ENCODE data around the gene C19orf85.

C19orf85 gene

DNA sequence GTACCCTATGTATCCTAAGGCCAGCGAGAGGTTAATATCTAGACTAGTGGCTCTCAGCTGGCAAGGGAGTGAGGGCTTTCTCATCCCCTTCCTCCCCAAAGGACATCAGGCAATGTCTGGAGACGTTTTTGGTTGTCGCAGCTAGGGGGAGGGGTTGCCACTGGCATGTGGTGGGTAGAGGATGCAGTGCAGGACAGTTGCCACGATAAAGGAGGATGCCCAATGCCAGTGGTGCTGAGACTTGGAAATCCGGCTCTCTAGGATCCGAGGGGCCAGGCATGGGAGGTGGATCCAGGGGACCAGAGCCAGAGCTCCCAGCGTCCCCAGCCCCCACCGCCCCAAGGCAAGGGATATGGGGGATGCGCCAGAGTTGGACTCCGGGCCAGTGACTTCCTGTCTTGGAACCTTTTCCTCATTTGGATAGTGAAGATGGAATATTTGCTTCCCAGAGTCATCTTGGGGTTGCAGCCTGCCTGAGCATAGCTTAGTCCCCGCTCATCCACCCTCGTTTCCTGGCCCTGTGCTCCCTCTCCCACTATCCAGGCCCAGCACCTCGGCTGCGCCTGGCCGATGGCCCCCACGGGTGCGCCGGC is 28.6 kb upstream of the C19orf85 start:
- H3K27ac ChIP-seq (ENCODE audit: extremely low read depth, low read depth, low read length) = no peak overlapping the region
- no peaks in the 10 kb centered on the region for H3K4me1 ChIP-seq (ENCODE audit: control insufficient read depth, insufficient read depth, low read length)
- no peaks in the 10 kb centered on the region for H3K9me3 ChIP-seq (ENCODE audit: control insufficient read depth, insufficient read depth, low read depth, low read length)
- ChIA-PET POLR2A (no interaction called here), CTCF (interaction anchor here (4.4 kb wide), 1 partner anchor 11 kb away, joined by 28 read pairs; no protein-coding TSS in a partner anchor)
- no peak overlapping the region for H3K4me3 ChIP-seq (ENCODE audit: low read depth, low read length)
- H3K36me3 ChIP-seq (ENCODE audit: control insufficient read depth in 2 of 2, insufficient read depth in 1 of 2, low read length in 2 of 2) = no peaks in the 10 kb centered on the region
- no peak for TF ChIP-seq ZNF184 (tag by site-specific recombination; IDR thresholded peaks at IDR 0.05)
- no peak for TF ChIP-seq ZNF600 (tag by site-specific recombination; IDR thresholded peaks at IDR 0.05)
- no peak for TF ChIP-seq ZNF404 (tag by site-specific recombination; IDR thresholded peaks at IDR 0.05)
- TF ChIP-seq ZNF239 (tag by site-specific recombination; IDR thresholded peaks at IDR 0.05) = no peak
- no peak for TF ChIP-seq ZNF449 (tag by site-specific recombination; IDR thresholded peaks at IDR 0.05)
- TF ChIP-seq ZNF621 (tag by site-specific recombination; IDR thresholded peaks at IDR 0.05) = no peak
- TF ChIP-seq ZNF654 (tag by site-specific recombination; IDR thresholded peaks at IDR 0.05; ENCODE audit: low read depth) = no peak
- no peak for TF ChIP-seq ZNF768 (tag by site-specific recombination; IDR thresholded peaks at IDR 0.05)
- TF ChIP-seq ZNF133 (tag by site-specific recombination; IDR thresholded peaks at IDR 0.05) = no peak
- TF ChIP-seq, protein P1, sequence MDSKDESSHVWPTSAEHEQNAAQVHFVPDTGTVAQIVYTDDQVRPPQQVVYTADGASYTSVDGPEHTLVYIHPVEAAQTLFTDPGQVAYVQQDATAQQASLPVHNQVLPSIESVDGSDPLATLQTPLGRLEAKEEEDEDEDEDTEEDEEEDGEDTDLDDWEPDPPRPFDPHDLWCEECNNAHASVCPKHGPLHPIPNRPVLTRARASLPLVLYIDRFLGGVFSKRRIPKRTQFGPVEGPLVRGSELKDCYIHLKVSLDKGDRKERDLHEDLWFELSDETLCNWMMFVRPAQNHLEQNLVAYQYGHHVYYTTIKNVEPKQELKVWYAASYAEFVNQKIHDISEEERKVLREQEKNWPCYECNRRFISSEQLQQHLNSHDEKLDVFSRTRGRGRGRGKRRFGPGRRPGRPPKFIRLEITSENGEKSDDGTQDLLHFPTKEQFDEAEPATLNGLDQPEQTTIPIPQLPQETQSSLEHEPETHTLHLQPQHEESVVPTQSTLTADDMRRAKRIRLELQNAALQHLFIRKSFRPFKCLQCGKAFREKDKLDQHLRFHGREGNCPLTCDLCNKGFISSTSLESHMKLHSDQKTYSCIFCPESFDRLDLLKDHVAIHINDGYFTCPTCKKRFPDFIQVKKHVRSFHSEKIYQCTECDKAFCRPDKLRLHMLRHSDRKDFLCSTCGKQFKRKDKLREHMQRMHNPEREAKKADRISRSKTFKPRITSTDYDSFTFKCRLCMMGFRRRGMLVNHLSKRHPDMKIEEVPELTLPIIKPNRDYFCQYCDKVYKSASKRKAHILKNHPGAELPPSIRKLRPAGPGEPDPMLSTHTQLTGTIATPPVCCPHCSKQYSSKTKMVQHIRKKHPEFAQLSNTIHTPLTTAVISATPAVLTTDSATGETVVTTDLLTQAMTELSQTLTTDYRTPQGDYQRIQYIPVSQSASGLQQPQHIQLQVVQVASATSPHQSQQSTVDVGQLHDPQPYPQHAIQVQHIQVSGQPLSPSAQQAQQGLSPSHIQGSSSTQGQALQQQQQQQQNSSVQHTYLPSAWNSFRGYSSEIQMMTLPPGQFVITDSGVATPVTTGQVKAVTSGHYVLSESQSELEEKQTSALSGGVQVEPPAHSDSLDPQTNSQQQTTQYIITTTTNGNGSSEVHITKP (tag by site-specific recombination; IDR thresholded peaks at IDR 0.05) = no peak
- no peak for TF ChIP-seq ZNF10 (tag by site-specific recombination; IDR thresholded peaks at IDR 0.05)
- no peak for TF ChIP-seq ZNF174 (tag by site-specific recombination; IDR thresholded peaks at IDR 0.05)
- no peak for TF ChIP-seq ZBTB48 (tag by site-specific recombination; IDR thresholded peaks at IDR 0.05)
- no peak for TF ChIP-seq ZNF596 (tag by site-specific recombination; IDR thresholded peaks at IDR 0.05)
- no peak for TF ChIP-seq ZNF169 (tag by site-specific recombination; IDR thresholded peaks at IDR 0.05)
- no peak for TF ChIP-seq ZFP37 (tag by site-specific recombination; IDR thresholded peaks at IDR 0.05)
- TF ChIP-seq ZFP3 (tag by site-specific recombination; IDR thresholded peaks at IDR 0.05; ENCODE audit: low read depth) = no peak
- no peak for TF ChIP-seq ZNF48 (tag by site-specific recombination; IDR thresholded peaks at IDR 0.05)
- TF ChIP-seq KLF8 (tag by site-specific recombination; IDR thresholded peaks at IDR 0.05) = no peak

DNA sequence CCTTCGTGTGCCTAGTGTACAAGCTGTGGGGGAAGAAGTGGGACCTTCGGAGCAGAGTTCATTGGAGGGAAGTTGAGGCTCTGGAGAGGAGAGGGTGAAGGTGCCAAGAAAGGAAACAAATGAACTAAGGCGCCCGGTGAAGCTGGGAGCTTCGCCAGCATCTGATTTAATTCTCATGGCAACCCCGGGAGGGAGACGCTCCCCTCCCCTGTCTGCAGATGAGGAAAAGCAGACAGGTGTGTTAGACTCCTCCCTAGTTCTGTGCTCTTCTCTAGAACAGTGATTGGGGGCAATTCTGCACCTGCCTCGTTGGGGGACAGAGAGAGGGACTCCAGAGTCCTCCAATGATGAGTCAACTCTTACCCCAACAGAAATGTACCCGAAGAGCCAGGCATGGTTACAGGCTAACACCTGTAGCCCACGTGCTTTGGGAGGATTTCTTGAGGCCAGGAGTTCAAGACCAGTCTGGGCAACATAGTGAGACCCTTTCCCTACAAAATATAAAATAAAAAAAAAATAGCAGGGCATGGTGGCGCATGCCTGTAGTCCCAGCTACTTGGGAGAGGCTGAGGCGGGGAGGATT is 27.9 kb upstream of the C19orf85 start:
- Histone ChIP-seq H3K27ac (ENCODE audit: extremely low read depth, low read depth, low read length) (no peak overlapping the region), H3K9me3 (ENCODE audit: control insufficient read depth, insufficient read depth, low read depth, low read length) (no peaks in the 10 kb centered on the region), H3K4me1 (ENCODE audit: control insufficient read depth, insufficient read depth, low read length) (peaks cover under 1% of the 10 kb centered on the region), H3K36me3 (ENCODE audit: control insufficient read depth in 2 of 2, insufficient read depth in 1 of 2, low read length in 2 of 2) (no peaks in the 10 kb centered on the region), H3K4me3 (ENCODE audit: low read depth, low read length) (no peak overlapping the region)
- CTCF ChIA-PET = interaction anchor here (0.6 to 4.4 kb wide), 5 partner anchors 10 to 114 kb away, joined by 3 to 28 read pairs (median 8); partner anchors contain the start of gene ZNF865
- POLR2A ChIA-PET = interaction anchor here (0.6 kb wide), 2 partner anchors 19 to 132 kb away, joined by 3 to 8 read pairs; partner anchors contain the start of gene ZNF784
- TF ChIP-seq ZBTB8A (tag by site-specific recombination; IDR thresholded peaks at IDR 0.05) = no peak
- TF ChIP-seq, protein P2, sequence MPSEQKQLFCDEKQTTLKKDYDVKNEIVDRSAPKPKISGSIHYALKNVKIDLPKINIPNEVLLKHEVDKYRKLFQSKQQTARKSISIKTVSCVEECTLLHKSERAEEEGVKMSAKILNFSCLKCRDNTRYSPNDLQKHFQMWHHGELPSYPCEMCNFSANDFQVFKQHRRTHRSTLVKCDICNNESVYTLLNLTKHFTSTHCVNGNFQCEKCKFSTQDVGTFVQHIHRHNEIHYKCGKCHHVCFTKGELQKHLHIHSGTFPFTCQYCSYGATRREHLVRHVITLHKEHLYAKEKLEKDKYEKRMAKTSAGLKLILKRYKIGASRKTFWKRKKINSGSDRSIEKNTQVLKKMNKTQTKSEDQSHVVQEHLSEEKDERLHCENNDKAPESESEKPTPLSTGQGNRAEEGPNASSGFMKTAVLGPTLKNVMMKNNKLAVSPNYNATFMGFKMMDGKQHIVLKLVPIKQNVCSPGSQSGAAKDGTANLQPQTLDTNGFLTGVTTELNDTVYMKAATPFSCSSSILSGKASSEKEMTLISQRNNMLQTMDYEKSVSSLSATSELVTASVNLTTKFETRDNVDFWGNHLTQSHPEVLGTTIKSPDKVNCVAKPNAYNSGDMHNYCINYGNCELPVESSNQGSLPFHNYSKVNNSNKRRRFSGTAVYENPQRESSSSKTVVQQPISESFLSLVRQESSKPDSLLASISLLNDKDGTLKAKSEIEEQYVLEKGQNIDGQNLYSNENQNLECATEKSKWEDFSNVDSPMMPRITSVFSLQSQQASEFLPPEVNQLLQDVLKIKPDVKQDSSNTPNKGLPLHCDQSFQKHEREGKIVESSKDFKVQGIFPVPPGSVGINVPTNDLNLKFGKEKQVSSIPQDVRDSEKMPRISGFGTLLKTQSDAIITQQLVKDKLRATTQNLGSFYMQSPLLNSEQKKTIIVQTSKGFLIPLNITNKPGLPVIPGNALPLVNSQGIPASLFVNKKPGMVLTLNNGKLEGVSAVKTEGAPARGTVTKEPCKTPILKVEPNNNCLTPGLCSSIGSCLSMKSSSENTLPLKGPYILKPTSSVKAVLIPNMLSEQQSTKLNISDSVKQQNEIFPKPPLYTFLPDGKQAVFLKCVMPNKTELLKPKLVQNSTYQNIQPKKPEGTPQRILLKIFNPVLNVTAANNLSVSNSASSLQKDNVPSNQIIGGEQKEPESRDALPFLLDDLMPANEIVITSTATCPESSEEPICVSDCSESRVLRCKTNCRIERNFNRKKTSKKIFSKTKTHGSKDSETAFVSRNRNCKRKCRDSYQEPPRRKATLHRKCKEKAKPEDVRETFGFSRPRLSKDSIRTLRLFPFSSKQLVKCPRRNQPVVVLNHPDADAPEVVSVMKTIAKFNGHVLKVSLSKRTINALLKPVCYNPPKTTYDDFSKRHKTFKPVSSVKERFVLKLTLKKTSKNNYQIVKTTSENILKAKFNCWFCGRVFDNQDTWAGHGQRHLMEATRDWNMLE (tag by site-specific recombination; conservative IDR thresholded peaks at IDR 0.05; ENCODE audit: low read depth) = no peak
- TF ChIP-seq ZNF302 (tag by site-specific recombination; IDR thresholded peaks at IDR 0.05; ENCODE audit: low read depth) = no peak
- no peak for TF ChIP-seq ZNF239 (tag by site-specific recombination; IDR thresholded peaks at IDR 0.05)
- peak; percentile 84 for TF ChIP-seq SCRT2 (tag by site-specific recombination; IDR thresholded peaks at IDR 0.05)
- no peak for TF ChIP-seq ZNF639 (tag by site-specific recombination; IDR thresholded peaks at IDR 0.05)
- TF ChIP-seq YY2 (tag by site-specific recombination; IDR thresholded peaks at IDR 0.05) = no peak
